CD4-positive, alpha-beta memory T cell (primary cell): ENCODE measurements around the gene PDCD2L. TPM values are rescaled to one million over a fixed set of nuclear protein-coding genes. Genes with fewer than 3 reads are reported as not detected.
"Not testable (repeated sequence)": the region's sequence is repeated elsewhere in the genome, so short reads cannot be mapped to it uniquely, and the experiment has no call there.

Experiments
- CTCF ChIA-PET: fragments of 350-600 bp; sonication (Branson Sonifier 250); formaldehyde crosslinking; loops from one replicate; lab custom pipeline; 2021; ENCODE audit warnings: inconsistent platforms; ENCODE audit not compliant: partially characterized antibody; lab: Charles Lee
- POLR2A ChIA-PET: fragments of 350-600 bp; sonication (Branson Sonifier 250); formaldehyde crosslinking; loops from one replicate; lab custom pipeline; 2021; ENCODE audit not compliant: partially characterized antibody; lab: Charles Lee
- DNase-seq, 5 donors: peaks; one replicate each; pipeline versions ENCODE4 v3.0.0 to v3.0.0-alpha.2; 2020 to 2022; ENCODE audit warnings: mixed read lengths in 1 of 5
- H3K27ac ChIP-seq: one replicate; pipeline ENCODE4 v1.7.0; 2013; ENCODE audit warnings: low read depth, low read length
- H3K27me3 ChIP-seq: 2 replicates; pipeline ENCODE4 v1.7.0; 2013; ENCODE audit warnings: mild to moderate bottlenecking, low read length, moderate library complexity; ENCODE audit not compliant: insufficient read depth
- H3K36me3 ChIP-seq: 2 replicates; pipeline ENCODE4 v1.7.0; 2013; ENCODE audit warnings: mild to moderate bottlenecking, low read length, moderate library complexity; ENCODE audit not compliant: insufficient read depth
- H3K4me1 ChIP-seq: 2 replicates; pipeline ENCODE4 v1.7.0; 2013; ENCODE audit warnings: mild to moderate bottlenecking, low read length, moderate library complexity; ENCODE audit not compliant: insufficient read depth
- H3K4me3 ChIP-seq, 2 donors: one replicate each; pipeline ENCODE4 v1.7.0; 2013; ENCODE audit warnings: low read length in 2 of 2, mild to moderate bottlenecking in 1 of 2
- H3K9me3 ChIP-seq, 2 donors: one replicate each; pipeline ENCODE4 v1.7.0; 2013; ENCODE audit warnings: low read length in 2 of 2, control low read depth in 1 of 2; ENCODE audit not compliant: control insufficient read depth in 1 of 2
- H3K27ac Mint-ChIP-seq, 7 donors: one replicate each; pipeline ENCODE4 v1.8.0; 2020 to 2021; ENCODE audit warnings: mixed read lengths in 7 of 7, mild to moderate bottlenecking in 6 of 7, inconsistent platforms in 3 of 7, moderate library complexity in 3 of 7
- H3K27me3 Mint-ChIP-seq, 2 donors: one replicate each; pipeline ENCODE4 v1.8.0; 2020 to 2021; ENCODE audit warnings: mixed read lengths in 2 of 2
- H3K36me3 Mint-ChIP-seq, 2 donors: one replicate each; pipeline ENCODE4 v1.8.0; 2020 to 2021; ENCODE audit warnings: mixed read lengths in 2 of 2, inconsistent platforms in 1 of 2, mild to moderate bottlenecking in 1 of 2
- H3K4me1 Mint-ChIP-seq, 4 donors: one replicate each; pipeline ENCODE4 v1.8.0; 2020 to 2021; ENCODE audit warnings: mixed read lengths in 4 of 4, mild to moderate bottlenecking in 1 of 4
- H3K4me3 Mint-ChIP-seq, 8 donors: one replicate each; pipeline ENCODE4 v1.8.0; 2020 to 2021; ENCODE audit warnings: mixed read lengths in 8 of 8, mild to moderate bottlenecking in 7 of 8, moderate library complexity in 6 of 8, inconsistent platforms in 3 of 8
- H3K9me3 Mint-ChIP-seq, 8 donors: one replicate each; pipeline ENCODE4 v1.8.0; 2020 to 2021; ENCODE audit warnings: mixed read lengths in 8 of 8, mild to moderate bottlenecking in 5 of 8, inconsistent platforms in 3 of 8, moderate library complexity in 1 of 8
- intact Hi-C: fragments of 100-400 bp; cut with micrococcal nuclease; formaldehyde crosslinking; loops from one replicate; pipeline ENCODE4 v1.15.1; 2023
- polyA plus RNA-seq, 2 donors: library from polyadenylated mRNA; unstranded; fragments of 300-500 nt; fragmentation: Illumina TruSeq; gene quantifications; one replicate each; pipeline ENCODE4 v1.2.3, GENCODE V29; 2021
- total RNA-seq, 2 experiments: library from RNA; stranded (reverse); gene quantifications; one replicate each; pipeline ENCODE4 v1.2.3, GENCODE V29; 2021

The PDCD2L gene
- total and polyA plus RNA-seq, 4 experiments from 2014 or later: 8.8 to 18.9 (median 11.9) TPM

GRCh38 chr19:34452723-34453122 lies 48.5 kb downstream of the PDCD2L start:
- no peaks in the 10 kb centered on the region for H3K27me3 ChIP-seq
- no peak overlapping the region for H3K27ac ChIP-seq
- ChIA-PET CTCF (no interaction called here), POLR2A (interaction anchor here (1.1 kb wide), 1 partner anchor 48 kb away, joined by 3 read pairs; no protein-coding TSS in a partner anchor)
- H3K9me3 ChIP-seq: no peaks in the 10 kb centered on the region
- Mint-ChIP-seq H3K36me3 (peaks cover 52 to 62% of the 10 kb centered on the region in 2 donors), H3K27ac (no peak overlapping the region), H3K4me3 (no peak overlapping the region), H3K4me1 (peaks cover 4 to 9% (median 6%) of the 10 kb centered on the region in 4 donors), H3K27me3 (no peaks in the 10 kb centered on the region), H3K9me3 (no peaks in the 10 kb centered on the region)
- peaks cover 52% of the 10 kb centered on the region for H3K36me3 ChIP-seq
- H3K4me1 ChIP-seq: no peaks in the 10 kb centered on the region
- H3K4me3 ChIP-seq: no peak overlapping the region
- intact Hi-C loops: no loop called here
- DNase-seq: no peak

GRCh38 chr19:34454091-34454490 lies 49.9 kb downstream of the PDCD2L start:
- H3K36me3 Mint-ChIP-seq: peaks cover 50 to 60% of the 10 kb centered on the region in 2 donors
- Histone ChIP-seq H3K27me3 (no peaks in the 10 kb centered on the region), H3K4me1 (no peaks in the 10 kb centered on the region), H3K9me3 (no peaks in the 10 kb centered on the region), H3K4me3 (no peak overlapping the region), H3K36me3 (peaks cover 54% of the 10 kb centered on the region), H3K27ac (no peak overlapping the region)
- no peaks in the 10 kb centered on the region for H3K27me3 Mint-ChIP-seq
- ChIA-PET POLR2A (no interaction called here), CTCF (no interaction called here)
- no peak overlapping the region for H3K4me3 Mint-ChIP-seq
- DNase-seq: no peak
- H3K27ac Mint-ChIP-seq: peak overlapping the region in 1 of 7 donors; percentile 42
- no peaks in the 10 kb centered on the region for H3K9me3 Mint-ChIP-seq
- intact Hi-C loops: no loop called here
- H3K4me1 Mint-ChIP-seq: peaks cover 4 to 8% (median 5%) of the 10 kb centered on the region in 4 donors

- CTCF ChIA-PET: no interaction called here
- no peak overlapping the region for H3K4me3 Mint-ChIP-seq
- Histone ChIP-seq H3K27ac (no peak overlapping the region), H3K4me3 (no peak overlapping the region), H3K4me1 (no peaks in the 10 kb centered on the region), H3K9me3 (no peaks in the 10 kb centered on the region), H3K27me3 (no peaks in the 10 kb centered on the region), H3K36me3 (peaks cover 59% of the 10 kb centered on the region)
- DNase-seq: no peak
- H3K27me3 Mint-ChIP-seq: no peaks in the 10 kb centered on the region
- peaks cover 50 to 61% of the 10 kb centered on the region in 2 donors for H3K36me3 Mint-ChIP-seq
- intact Hi-C loops: no loop called here
- H3K27ac Mint-ChIP-seq: peak overlapping the region in 2 of 7 donors; percentile 23 to 64
- no peaks in the 10 kb centered on the region for H3K9me3 Mint-ChIP-seq
- peaks cover 4 to 6% (median 5%) of the 10 kb centered on the region in 4 donors for H3K4me1 Mint-ChIP-seq
- POLR2A ChIA-PET: no interaction called here
Observed at GRCh38 chr19:34454685-34455084, 50.5 kb downstream of the PDCD2L start.

GRCh38 chr19:34455783-34456480 lies 51.7 kb downstream of the PDCD2L start:
- POLR2A ChIA-PET, H3K4me1 Mint-ChIP-seq, H3K27ac Mint-ChIP-seq, H3K27me3 Mint-ChIP-seq, CTCF ChIA-PET, H3K27me3 ChIP-seq, H3K4me3 ChIP-seq, DNase-seq, H3K4me1 ChIP-seq, H3K9me3 Mint-ChIP-seq, H3K27ac ChIP-seq, intact Hi-C loops, H3K4me3 Mint-ChIP-seq, H3K9me3 ChIP-seq: not testable (repeated sequence)
- H3K36me3 ChIP-seq: peaks cover 61% of the 10 kb centered on the region
- peaks cover 54 to 65% of the 10 kb centered on the region in 2 donors for H3K36me3 Mint-ChIP-seq

DNA sequence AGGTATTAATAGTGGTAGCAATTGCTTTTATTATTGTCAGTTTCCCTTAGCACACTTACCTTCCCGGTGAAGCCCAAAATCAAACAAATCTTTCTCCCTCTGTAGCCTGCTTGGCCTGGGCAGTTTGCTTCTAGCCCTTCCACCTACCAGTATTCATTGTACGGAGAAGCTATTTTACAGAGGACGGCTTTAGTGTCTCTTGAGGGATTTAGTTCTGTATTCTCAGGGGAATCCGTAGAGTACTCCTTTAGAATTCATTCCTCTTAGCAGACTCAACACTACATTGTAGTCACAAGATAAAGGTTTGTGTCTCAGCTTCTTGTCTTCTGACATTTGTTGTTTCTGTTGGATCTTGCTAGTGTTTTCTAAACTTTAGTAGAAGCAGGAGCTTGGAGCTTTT lies 53.2 kb downstream of the PDCD2L start:
- ChIA-PET CTCF (no interaction called here), POLR2A (no interaction called here)
- Histone ChIP-seq H3K4me1 (no peaks in the 10 kb centered on the region), H3K9me3 (no peaks in the 10 kb centered on the region), H3K36me3 (peaks cover 67% of the 10 kb centered on the region), H3K27me3 (no peaks in the 10 kb centered on the region), H3K4me3 (no peak overlapping the region), H3K27ac (no peak overlapping the region)
- Mint-ChIP-seq H3K4me1 (peaks cover 4 to 6% (median 5%) of the 10 kb centered on the region in 4 donors), H3K9me3 (no peaks in the 10 kb centered on the region), H3K27ac (peak overlapping the region in 1 of 7 donors; percentile 26), H3K4me3 (no peak overlapping the region), H3K27me3 (no peaks in the 10 kb centered on the region), H3K36me3 (peaks cover 65 to 72% of the 10 kb centered on the region in 2 donors)
- DNase-seq: no peak
- intact Hi-C loops: no loop called here

GRCh38 chr19:34458677-34459076 lies 54.5 kb downstream of the PDCD2L start:
- Mint-ChIP-seq H3K27me3 (no peaks in the 10 kb centered on the region), H3K4me1 (peaks cover 4 to 5% (median 4%) of the 10 kb centered on the region in 4 donors), H3K36me3 (peaks cover 64 to 72% of the 10 kb centered on the region in 2 donors), H3K9me3 (no peaks in the 10 kb centered on the region), H3K4me3 (no peak overlapping the region), H3K27ac (no peak overlapping the region)
- Histone ChIP-seq H3K27me3 (no peaks in the 10 kb centered on the region), H3K9me3 (no peaks in the 10 kb centered on the region), H3K36me3 (peaks cover 71% of the 10 kb centered on the region), H3K27ac (no peak overlapping the region), H3K4me1 (no peaks in the 10 kb centered on the region), H3K4me3 (no peak overlapping the region)
- CTCF ChIA-PET: interaction anchor here (0.8 kb wide), 1 partner anchor 17 kb away, joined by 4 read pairs; no protein-coding TSS in a partner anchor
- POLR2A ChIA-PET: no interaction called here
- DNase-seq: no peak
- intact Hi-C loops: no loop called here

DNA sequence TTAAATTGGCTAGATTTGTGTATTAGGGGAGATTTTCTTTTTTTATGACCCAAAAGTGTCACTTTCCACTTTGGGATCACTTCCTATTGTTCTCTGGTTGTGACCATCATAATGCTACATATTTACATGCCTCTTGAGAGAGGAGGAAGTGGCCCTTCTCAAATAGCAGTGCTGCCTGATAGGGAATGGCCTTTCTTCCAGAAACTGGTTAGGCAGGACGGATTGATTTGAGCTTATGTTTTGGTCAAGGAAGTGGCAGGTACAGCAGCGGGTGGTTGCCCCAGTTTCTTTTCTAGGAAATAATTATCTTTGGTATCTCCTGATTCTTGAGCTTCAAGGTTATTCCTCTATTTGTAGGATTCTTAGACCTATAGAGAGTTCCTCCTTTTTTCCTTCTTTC lies 55.4 kb downstream of the PDCD2L start:
- Mint-ChIP-seq H3K9me3 (no peaks in the 10 kb centered on the region), H3K36me3 (peaks cover 67 to 71% of the 10 kb centered on the region in 2 donors), H3K4me1 (peaks cover 3 to 5% (median 4%) of the 10 kb centered on the region in 4 donors), H3K27me3 (no peaks in the 10 kb centered on the region), H3K4me3 (peak overlapping the region in 1 of 8 donors; percentile 42), H3K27ac (peak overlapping the region in 2 of 7 donors; percentile 11 to 18)
- Histone ChIP-seq H3K4me1 (no peaks in the 10 kb centered on the region), H3K9me3 (no peaks in the 10 kb centered on the region), H3K36me3 (peaks cover 64% of the 10 kb centered on the region), H3K4me3 (no peak overlapping the region), H3K27me3 (no peaks in the 10 kb centered on the region), H3K27ac (no peak overlapping the region)
- CTCF ChIA-PET: no interaction called here
- POLR2A ChIA-PET: no interaction called here
- DNase-seq: no peak
- intact Hi-C loops: no loop called here
